Measurements from ENCODE around the gene BOK.

Gene BOK

DNA sequence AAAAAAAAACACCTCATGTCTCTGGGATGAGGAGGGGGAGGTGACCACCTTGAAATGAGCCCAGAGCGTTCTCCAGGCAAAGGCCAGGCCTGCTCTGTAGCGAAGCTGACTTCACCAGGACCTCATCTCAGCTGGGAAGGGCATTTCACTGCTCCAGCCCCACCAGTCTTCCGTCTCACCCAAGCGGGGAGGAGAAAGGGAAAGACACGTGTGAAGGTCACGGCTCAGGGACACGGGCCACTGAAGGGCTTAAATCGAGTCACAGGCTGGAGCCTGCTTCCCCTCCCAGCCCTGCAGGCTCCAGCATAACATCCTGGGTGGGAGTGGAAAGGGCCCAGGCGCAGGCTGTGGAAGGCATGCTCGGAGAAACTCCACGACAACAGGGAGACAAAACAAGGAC is 60.3 kb downstream of the BOK start:
- DNase-seq (ENCODE audit: low read depth in 2 of 3, low spot score in 1 of 3) = no peak

DNA sequence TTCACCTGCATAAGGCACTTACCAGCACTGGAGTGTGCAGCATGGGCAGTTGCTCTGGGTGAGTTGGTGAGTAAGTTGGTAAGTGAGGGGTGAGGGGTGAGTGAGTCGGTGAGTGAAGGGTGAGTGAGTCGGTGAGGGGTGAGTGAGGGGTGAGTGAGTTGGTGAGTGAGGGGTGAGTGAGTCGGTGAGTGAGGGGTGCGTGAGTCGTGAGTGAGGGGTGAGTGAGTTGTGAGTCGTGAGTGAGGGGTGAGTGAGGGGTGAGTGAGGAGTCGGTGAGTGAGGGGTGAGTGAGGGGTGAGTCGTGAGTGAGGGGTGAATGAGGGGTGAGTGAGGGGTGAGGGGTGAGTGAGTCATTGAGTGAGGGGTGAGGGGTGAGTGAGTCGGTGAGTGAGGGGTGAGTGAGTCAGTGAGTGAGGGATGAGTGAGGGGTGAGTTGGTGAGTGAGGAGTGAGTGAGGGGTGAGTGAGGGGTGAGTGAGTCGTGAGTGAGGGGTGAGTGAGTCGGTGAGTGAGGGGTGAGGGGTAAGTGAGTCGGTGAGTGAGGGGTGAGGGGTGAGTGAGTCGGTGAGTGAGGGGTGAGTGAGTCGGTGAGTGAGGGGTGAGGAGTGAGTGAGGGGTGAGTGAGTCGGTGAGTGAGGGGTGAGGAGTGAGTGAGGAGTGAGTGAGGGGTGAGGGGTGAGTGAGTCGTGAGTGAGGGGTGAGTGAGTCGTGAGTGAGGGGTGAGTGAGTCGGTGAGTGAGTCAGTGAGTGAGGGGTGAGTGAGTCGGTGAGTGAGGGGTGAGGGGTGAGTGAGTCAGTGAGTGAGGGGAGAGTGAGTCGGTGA is 61.3 kb downstream of the BOK start:
- DNase-seq (ENCODE audit: low read depth in 2 of 3, low spot score in 1 of 3) = peak in 1 of 3 donors; percentile 30

DNA sequence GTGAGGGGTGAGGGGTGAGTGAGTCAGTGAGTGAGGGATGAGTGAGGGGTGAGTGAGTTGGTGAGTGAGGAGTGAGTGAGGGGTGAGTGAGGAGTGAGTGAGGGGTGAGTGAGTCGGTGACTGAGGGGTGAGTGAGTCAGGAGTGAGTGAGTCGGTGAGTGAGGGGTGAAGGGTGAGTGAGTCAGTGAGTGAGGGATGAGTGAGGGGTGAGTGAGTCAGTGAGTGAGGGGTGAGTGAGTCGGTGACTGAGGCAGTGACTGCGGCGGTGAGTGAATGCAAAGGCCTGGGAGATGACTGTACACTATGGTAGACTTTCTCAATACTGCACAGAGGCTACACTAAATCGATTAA is 61.8 kb downstream of the BOK start:
- DNase-seq (ENCODE audit: low read depth in 2 of 3, low spot score in 1 of 3) = peak; percentile 54 to 81 (median 63)

Measured in stimulated activated CD4-positive, alpha-beta T cell treated with anti-CD3 and anti-CD28 coated beads, Interleukin-12 subunit alpha, Interleukin-12 subunit beta, amount 100 ng/mL, for 48 hours (primary cell).